CD4-positive, alpha-beta T cell treated with Interleukin-17A for 1 hour (primary cell): ENCODE measurements around the gene ATP6V0A1.
"Not testable (repeated sequence)": the region's sequence is repeated elsewhere in the genome, so short reads cannot be mapped to it uniquely, and the experiment has no call there.

Experiments
- DNase-seq: peaks from one replicate; pipeline ENCODE4 v3.0.0-alpha.2; 2020

Gene ATP6V0A1

DNA sequence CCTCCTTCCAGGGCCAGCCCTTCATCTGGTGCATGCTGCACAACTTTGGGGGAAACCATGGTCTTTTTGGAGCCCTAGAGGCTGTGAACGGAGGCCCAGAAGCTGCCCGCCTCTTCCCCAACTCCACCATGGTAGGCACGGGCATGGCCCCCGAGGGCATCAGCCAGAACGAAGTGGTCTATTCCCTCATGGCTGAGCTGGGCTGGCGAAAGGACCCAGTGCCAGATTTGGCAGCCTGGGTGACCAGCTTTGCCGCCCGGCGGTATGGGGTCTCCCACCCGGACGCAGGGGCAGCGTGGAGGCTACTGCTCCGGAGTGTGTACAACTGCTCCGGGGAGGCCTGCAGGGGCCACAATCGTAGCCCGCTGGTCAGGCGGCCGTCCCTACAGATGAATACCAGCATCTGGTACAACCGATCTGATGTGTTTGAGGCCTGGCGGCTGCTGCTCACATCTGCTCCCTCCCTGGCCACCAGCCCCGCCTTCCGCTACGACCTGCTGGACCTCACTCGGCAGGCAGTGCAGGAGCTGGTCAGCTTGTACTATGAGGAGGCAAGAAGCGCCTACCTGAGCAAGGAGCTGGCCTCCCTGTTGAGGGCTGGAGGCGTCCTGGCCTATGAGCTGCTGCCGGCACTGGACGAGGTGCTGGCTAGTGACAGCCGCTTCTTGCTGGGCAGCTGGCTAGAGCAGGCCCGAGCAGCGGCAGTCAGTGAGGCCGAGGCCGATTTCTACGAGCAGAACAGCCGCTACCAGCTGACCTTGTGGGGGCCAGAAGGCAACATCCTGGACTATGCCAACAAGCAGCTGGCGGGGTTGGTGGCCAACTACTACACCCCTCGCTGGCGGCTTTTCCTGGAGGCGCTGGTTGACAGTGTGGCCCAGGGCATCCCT, 84.8 kb downstream of the ATP6V0A1 start:
- DNase-seq, result no peak

- DNase-seq, result no peak
These were observed 86.2 kb downstream of the ATP6V0A1 start for GRCh38 chr17:42544874-42545283.

- DNase-seq, result not testable (repeated sequence)
These were observed 87.3 kb downstream of the ATP6V0A1 start for GRCh38 chr17:42545755-42546505.

DNA sequence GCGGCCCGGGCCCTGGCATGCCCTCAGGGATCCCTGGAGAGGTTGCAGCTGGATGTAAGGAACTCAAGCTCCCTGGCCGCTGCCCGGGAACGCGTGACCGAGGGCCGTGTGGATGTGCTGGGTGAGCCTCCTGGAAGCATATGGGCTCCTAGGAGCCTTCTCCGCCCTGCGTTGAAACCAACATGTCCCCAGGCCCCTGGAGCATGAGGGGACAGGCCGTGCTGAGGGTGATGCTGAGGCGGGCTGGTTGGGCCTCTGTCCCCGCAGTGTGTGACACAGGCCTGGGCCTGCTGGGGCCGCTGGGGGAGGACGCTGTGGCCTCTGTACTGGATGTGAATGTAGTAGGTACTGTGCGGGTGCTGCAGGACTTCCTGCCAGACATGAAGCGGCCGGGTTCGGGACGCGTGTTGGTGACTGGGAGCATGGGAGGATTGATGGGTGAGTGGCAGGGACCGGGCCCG, 88.4 kb downstream of the ATP6V0A1 start:
- no peak for DNase-seq

- no peak for DNase-seq
These were observed 89.0 kb downstream of the ATP6V0A1 start for GRCh38 chr17:42547698-42548069.

GRCh38 chr17:42548070-42548837, 89.6 kb downstream of the ATP6V0A1 start:
- DNase-seq, result peak; percentile 81

DNA sequence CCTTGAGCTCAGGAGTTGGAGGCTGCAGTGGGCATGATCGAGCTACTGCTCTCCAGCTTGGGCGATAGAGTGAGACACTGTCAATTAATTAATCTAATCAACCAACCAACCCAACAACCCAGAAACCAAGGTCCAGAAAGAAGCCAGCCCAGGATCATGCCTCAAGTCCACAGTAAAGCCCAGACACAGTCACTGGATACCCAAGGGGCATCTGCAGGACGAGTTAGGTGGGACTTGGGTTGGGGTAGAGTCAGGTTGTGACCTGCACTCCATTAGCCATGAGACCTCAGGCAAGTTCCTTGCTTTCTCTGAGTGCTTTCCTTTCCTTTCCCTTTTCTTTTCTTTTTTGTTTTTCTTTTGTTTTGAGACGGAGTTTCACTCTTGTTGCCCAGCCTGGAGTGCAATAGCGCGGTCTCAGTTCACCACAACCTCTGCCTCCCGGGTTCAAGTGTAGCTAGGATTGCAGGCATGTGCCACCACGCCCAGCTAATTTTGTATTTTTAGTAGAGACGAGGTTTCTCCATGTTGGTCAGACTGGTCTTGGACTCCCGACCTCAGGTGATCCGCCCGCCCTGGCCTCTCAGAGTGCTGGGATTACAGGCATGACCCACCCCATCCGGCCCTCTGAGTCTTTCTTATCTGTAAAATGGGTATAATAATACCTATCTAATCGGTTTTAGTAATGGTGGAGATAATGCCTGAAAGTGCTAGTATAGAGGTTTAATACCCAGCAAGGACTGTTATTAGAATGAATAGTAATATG, 90.5 kb downstream of the ATP6V0A1 start:
- no peak for DNase-seq

- not testable (repeated sequence) for DNase-seq
These were observed 94.1 kb downstream of the ATP6V0A1 start, which contains the start of gene HSD17B1 for GRCh38 chr17:42552736-42553135. Gene HSD17B1 (plus strand): TSS chr17:42552923. CDS start chr17:42552934, 11 bp downstream.

DNA sequence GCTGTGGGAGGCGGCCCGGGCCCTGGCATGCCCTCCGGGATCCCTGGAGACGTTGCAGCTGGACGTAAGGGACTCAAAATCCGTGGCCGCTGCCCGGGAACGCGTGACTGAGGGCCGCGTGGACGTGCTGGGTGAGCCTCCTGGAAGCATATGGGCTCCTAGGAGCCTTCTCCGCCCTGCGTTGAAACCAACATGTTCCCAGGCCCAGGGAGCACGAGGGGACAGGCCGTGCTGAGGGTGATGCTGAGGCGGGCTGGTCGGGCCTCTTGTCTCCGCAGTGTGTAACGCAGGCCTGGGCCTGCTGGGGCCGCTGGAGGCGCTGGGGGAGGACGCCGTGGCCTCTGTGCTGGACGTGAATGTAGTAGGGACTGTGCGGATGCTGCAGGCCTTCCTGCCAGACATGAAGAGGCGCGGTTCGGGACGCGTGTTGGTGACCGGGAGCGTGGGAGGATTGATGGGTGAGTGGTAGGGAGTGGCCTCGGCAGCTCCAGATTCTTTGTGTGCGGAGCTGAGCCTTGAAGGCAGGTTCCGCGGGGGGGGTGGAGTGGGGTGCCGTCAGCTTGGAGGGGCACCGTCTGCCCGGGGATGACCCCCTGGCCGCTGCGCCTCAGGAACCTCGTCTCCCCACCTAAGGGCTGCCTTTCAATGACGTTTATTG, 94.6 kb downstream of the ATP6V0A1 start:
- DNase-seq, result no peak

- peak; percentile 18 for DNase-seq
These were observed 95.2 kb downstream of the ATP6V0A1 start for GRCh38 chr17:42553866-42554249.

- peak; percentile 83 for DNase-seq
These were observed 95.8 kb downstream of the ATP6V0A1 start for GRCh38 chr17:42554250-42555121.

- no peak for DNase-seq
These were observed 96.5 kb downstream of the ATP6V0A1 start for GRCh38 chr17:42555122-42555622.

DNA sequence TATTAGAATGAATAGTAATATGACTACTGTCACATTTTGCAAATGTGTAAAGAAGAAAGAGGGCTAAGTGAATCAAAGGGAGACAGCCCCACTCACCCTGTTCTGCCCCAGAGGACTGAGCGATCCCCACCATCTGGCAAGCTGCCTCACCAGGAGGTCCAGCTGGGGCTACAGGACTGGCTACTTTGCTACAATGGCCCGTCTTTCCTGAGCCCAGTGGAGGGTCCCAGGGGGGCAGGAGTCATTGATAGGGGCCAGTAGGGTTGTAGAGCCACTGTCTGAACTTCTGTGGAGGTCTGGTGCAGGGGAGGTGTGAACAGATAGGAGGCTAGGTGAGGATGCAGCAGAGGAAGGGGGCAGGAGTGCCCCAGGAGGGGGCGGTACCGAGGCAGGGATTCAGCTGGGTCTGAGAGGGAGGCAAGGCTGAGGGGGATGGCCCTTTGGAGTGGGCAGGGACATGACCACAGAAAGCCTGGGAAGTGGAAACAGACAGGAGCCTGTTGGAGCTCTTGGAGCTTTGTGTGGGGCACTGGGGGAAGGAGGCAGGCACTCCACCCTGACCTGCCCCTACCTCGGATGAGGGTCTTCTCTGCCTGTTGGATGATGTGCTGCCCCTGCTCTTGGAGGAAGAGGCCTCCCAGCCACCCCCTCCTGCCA, 97.4 kb downstream of the ATP6V0A1 start:
- not testable (repeated sequence) for DNase-seq

DNA sequence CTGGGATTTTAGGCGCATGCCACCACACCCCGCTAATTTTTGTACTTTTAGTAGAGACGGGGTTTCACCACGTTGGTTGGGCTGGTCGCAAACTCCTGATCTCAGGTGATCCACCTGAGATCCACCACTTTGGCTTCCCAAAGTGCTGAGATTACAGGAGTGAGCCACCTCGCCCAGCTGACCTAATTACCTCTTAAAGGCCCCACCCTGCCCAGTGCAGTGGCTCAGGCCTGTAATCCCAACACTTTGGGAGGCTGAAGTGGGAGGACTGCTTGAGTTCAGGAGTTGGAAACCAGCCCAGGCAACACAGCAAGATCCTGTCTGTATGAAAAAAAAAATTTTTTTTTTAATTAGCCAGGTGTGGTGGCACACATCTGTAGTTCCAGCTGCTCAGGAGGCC, 100.4 kb downstream of the ATP6V0A1 start:
- no peak for DNase-seq

DNA sequence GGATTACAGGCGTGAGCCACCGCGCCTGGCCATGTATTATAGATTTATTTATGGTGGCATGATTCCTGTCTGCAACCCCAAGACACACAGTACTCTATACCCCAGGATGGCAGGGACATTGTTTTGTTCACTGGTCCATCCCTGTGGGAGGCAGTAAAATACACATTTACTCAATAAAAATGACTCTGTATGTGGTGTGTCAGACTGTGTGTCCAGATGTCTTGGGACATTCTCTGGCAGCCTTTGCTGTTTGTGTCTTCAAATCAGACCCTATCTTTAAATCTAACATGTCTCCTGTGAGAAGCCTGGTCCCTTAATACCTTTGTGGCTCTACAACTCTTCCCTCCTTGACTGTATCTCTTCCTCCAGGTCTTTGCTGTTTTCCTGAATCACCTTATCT, 101.6 kb downstream of the ATP6V0A1 start:
- no peak for DNase-seq

- peak; percentile 95 for DNase-seq
These were observed 103.3 kb downstream of the ATP6V0A1 start, which contains the start of gene COASY for GRCh38 chr17:42561897-42562387. Gene COASY (plus strand): TSS chr17:42562148. CDS start chr17:42562623, 475 bp downstream.

DNA sequence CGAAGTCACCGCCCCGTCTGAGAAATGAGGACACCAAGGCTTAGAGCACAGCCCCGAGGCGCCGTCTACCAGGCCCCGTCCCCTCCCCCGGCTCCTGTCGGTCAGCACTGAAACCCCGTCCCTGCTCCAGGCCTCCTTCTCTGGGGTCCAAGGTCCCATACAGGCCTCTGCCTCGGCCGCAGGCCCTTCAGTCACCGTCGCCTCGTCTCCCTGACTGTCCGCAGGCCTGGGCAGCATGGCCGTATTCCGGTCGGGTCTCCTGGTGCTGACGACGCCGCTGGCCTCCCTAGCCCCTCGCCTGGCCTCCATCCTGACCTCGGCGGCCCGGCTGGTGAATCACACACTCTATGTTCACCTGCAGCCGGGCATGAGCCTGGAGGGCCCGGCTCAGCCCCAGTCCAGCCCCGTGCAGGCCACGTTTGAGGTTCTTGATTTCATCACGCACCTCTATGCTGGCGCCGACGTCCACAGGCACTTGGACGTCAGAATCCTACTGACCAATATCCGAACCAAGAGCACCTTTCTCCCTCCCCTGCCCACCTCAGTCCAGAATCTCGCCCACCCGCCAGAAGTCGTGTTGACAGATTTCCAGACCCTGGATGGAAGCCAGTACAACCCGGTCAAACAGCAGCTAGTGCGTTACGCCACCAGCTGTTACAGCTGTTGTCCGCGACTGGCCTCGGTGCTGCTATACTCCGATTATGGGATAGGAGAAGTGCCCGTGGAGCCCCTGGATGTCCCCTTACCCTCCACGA, 103.9 kb downstream of the ATP6V0A1 start:
- no peak for DNase-seq

- no peak for DNase-seq
These were observed 104.4 kb downstream of the ATP6V0A1 start for GRCh38 chr17:42563143-42563509.

- DNase-seq, result no peak
These were observed 104.9 kb downstream of the ATP6V0A1 start for GRCh38 chr17:42563543-42563942.
